ENCODE results near the gene MYO7B. TPM values are rescaled to one million over a fixed set of nuclear protein-coding genes. Genes with fewer than 3 reads are reported as not detected.

MYO7B gene
- total RNA-seq, 4 donors from 2014 or later: 0.07 to 0.83 (median 0.51) TPM; not detected in 1

- ATAC-seq (no peak), DNase-seq (no peak)
- intact Hi-C loops (cut with DNase I; ENCODE audit: low total_unique reads) (no loop called here), in situ Hi-C loops (cut with MboI; ENCODE audit: low sequenced_read_pairs in 4 of 4) (no loop called here)
- TF ChIP-seq POLR2A (IDR thresholded peaks at IDR 0.05) (no peak), CTCF (IDR thresholded peaks at IDR 0.05 in 4 of 5, conservative IDR thresholded peaks at IDR 0.05 in 1 of 5) (no peak)
- Histone ChIP-seq H3K36me3 (no peaks in the 10 kb centered on the region), H3K4me1 (peaks cover 18 to 27% of the 10 kb centered on the region in 2 donors), H3K27me3 (no peaks in the 10 kb centered on the region), H3K9me3 (no peaks in the 10 kb centered on the region), H3K27ac (peak overlapping the region in 2 of 4 donors; percentile 14 to 46), H3K4me3 (no peak overlapping the region)
Observed at GRCh38 chr2:127634066-127634617, 98.7 kb downstream of the MYO7B start.

- TF ChIP-seq POLR2A (IDR thresholded peaks at IDR 0.05) (no peak), CTCF (IDR thresholded peaks at IDR 0.05 in 4 of 5, conservative IDR thresholded peaks at IDR 0.05 in 1 of 5) (no peak)
- Histone ChIP-seq H3K9me3 (no peaks in the 10 kb centered on the region), H3K4me3 (no peak overlapping the region), H3K36me3 (no peaks in the 10 kb centered on the region), H3K27ac (peak overlapping the region in 3 of 4 donors; percentile 14 to 46 (median 18)), H3K27me3 (no peaks in the 10 kb centered on the region), H3K4me1 (peaks cover 18 to 27% of the 10 kb centered on the region in 2 donors)
- no peak for DNase-seq
- ATAC-seq: no peak
- in situ Hi-C loops (cut with MboI; ENCODE audit: low sequenced_read_pairs in 4 of 4) (no loop called here), intact Hi-C loops (cut with DNase I; ENCODE audit: low total_unique reads) (no loop called here)
Observed at GRCh38 chr2:127634626-127635379, 99.3 kb downstream of the MYO7B start.

GRCh38 chr2:127635380-127636237 is 100.1 kb downstream of the MYO7B start:
- DNase-seq (no peak), ATAC-seq (no peak)
- no peak overlapping the region for H3K4me3 ChIP-seq
- in situ Hi-C loops (cut with MboI; ENCODE audit: low sequenced_read_pairs in 4 of 4): no loop called here
- H3K27me3 ChIP-seq: no peaks in the 10 kb centered on the region
- H3K27ac ChIP-seq: no peak overlapping the region
- no peaks in the 10 kb centered on the region for H3K36me3 ChIP-seq
- no peak for TF ChIP-seq POLR2A (IDR thresholded peaks at IDR 0.05)
- TF ChIP-seq CTCF (IDR thresholded peaks at IDR 0.05 in 4 of 5, conservative IDR thresholded peaks at IDR 0.05 in 1 of 5): no peak
- H3K4me1 ChIP-seq: peaks cover 18 to 27% of the 10 kb centered on the region in 2 donors
- intact Hi-C loops (cut with DNase I; ENCODE audit: low total_unique reads): no loop called here
- no peaks in the 10 kb centered on the region for H3K9me3 ChIP-seq

- Histone ChIP-seq H3K9me3 (no peaks in the 10 kb centered on the region), H3K36me3 (no peaks in the 10 kb centered on the region), H3K27me3 (no peaks in the 10 kb centered on the region), H3K4me1 (peaks cover 18 to 27% of the 10 kb centered on the region in 2 donors), H3K27ac (peak overlapping the region; percentile 67 to 77 (median 71)), H3K4me3 (no peak overlapping the region)
- intact Hi-C loops (cut with DNase I; ENCODE audit: low total_unique reads) (no loop called here), in situ Hi-C loops (cut with MboI; ENCODE audit: low sequenced_read_pairs in 4 of 4) (no loop called here)
- DNase-seq (no peak), ATAC-seq (no peak)
- TF ChIP-seq POLR2A (IDR thresholded peaks at IDR 0.05) (no peak), CTCF (IDR thresholded peaks at IDR 0.05 in 4 of 5, conservative IDR thresholded peaks at IDR 0.05 in 1 of 5) (no peak)
Observed at GRCh38 chr2:127636248-127637235, 101.1 kb downstream of the MYO7B start.
